ENCODE data around the gene TMEM131L.

The TMEM131L gene

DNA sequence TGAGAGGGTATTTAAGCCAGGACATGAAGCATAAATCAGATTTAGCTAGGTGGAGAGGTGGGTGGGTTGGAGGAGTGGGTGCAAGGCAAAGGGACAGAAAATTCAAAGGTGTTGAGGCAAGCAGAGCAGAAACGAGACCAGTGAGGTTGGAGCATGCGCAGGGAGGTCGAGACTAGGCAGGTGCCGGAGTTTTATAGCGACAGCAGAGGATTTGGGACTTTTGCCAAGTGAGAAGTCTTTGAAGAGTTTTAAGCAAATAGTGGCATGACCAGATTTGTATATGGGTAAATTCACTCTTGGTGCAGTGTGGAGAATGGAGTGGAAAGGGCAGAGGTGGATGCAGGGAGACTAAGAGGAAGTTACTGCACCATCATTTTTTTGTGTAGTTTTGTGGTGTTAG lies 110.9 kb downstream of the TMEM131L start:
- Histone ChIP-seq H3K9me3 (ENCODE audit: insufficient read depth, low read depth, low read length) (no peaks in the 10 kb centered on the region), H3K4me1 (ENCODE audit: insufficient read depth, low read length, poor library complexity, severe bottlenecking) (peaks cover 20% of the 10 kb centered on the region), H3K4me3 (ENCODE audit: low read length, poor library complexity, severe bottlenecking) (no peak overlapping the region), H3K9ac (ENCODE audit: low read depth, low read length, poor library complexity, severe bottlenecking) (no peak overlapping the region), H3K79me2 (ENCODE audit: insufficient read depth, low read length) (peaks cover 57% of the 10 kb centered on the region), H3F3A (ENCODE audit: low read depth) (no peaks in the 10 kb centered on the region), H3K27me3 (ENCODE audit: insufficient read depth, low read length, poor library complexity, severe bottlenecking) (no peaks in the 10 kb centered on the region), H3K9me2 (replicated peaks; ENCODE audit: low read depth, low read length) (no peaks in the 10 kb centered on the region), H4K20me1 (ENCODE audit: insufficient read depth, low read length, poor library complexity, severe bottlenecking) (peaks cover 25% of the 10 kb centered on the region), H3K4me2 (ENCODE audit: low read depth, low read length, poor library complexity, severe bottlenecking) (no peak overlapping the region), H3K36me3 (ENCODE audit: insufficient read depth, low read length) (peaks cover 43% of the 10 kb centered on the region; the same call in 1 of the 2 replicates), H2AFZ (ENCODE audit: low read length) (no peak overlapping the region)
- TF ChIP-seq, protein P1, sequence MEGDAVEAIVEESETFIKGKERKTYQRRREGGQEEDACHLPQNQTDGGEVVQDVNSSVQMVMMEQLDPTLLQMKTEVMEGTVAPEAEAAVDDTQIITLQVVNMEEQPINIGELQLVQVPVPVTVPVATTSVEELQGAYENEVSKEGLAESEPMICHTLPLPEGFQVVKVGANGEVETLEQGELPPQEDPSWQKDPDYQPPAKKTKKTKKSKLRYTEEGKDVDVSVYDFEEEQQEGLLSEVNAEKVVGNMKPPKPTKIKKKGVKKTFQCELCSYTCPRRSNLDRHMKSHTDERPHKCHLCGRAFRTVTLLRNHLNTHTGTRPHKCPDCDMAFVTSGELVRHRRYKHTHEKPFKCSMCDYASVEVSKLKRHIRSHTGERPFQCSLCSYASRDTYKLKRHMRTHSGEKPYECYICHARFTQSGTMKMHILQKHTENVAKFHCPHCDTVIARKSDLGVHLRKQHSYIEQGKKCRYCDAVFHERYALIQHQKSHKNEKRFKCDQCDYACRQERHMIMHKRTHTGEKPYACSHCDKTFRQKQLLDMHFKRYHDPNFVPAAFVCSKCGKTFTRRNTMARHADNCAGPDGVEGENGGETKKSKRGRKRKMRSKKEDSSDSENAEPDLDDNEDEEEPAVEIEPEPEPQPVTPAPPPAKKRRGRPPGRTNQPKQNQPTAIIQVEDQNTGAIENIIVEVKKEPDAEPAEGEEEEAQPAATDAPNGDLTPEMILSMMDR (conservative IDR thresholded peaks at IDR 0.05; ENCODE audit: low read length) = no peak
- no peak for TF ChIP-seq EZH2phosphoT487 (IDR thresholded peaks at IDR 0.05; ENCODE audit: borderline replicate concordance)

DNA sequence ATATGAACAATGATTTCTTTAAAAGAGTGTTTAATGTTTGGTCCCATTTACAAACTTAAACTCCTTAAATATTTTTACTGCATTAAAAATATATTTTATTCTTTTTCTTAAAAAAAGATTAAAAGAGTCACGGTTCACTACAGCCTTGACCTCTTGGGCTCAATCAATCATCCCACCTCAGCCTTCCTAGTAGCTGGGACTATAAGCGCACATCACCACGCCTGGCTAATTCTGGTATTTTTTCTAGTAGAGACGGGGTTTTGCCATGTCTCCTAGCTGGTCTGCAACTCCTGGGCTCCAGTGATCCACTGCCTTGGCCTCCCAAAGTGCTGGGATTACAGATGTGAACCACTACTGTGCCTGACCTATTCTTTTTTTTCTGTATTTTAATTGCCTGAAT lies 113.2 kb downstream of the TMEM131L start:
- Histone ChIP-seq H3K9me3 (ENCODE audit: insufficient read depth, low read depth, low read length) (no peaks in the 10 kb centered on the region), H3K36me3 (ENCODE audit: insufficient read depth, low read length) (peaks cover 54% of the 10 kb centered on the region), H3K4me1 (ENCODE audit: insufficient read depth, low read length, poor library complexity, severe bottlenecking) (peaks cover 7% of the 10 kb centered on the region), H2AFZ (ENCODE audit: low read length) (no peak overlapping the region), H3K4me2 (ENCODE audit: low read depth, low read length, poor library complexity, severe bottlenecking) (no peak overlapping the region), H4K20me1 (ENCODE audit: insufficient read depth, low read length, poor library complexity, severe bottlenecking) (peaks cover 15% of the 10 kb centered on the region), H3K9me2 (replicated peaks; ENCODE audit: low read depth, low read length) (no peaks in the 10 kb centered on the region), H3K9ac (ENCODE audit: low read depth, low read length, poor library complexity, severe bottlenecking) (no peak overlapping the region), H3K27me3 (ENCODE audit: insufficient read depth, low read length, poor library complexity, severe bottlenecking) (no peaks in the 10 kb centered on the region), H3F3A (ENCODE audit: low read depth) (no peaks in the 10 kb centered on the region), H3K79me2 (ENCODE audit: insufficient read depth, low read length) (peaks cover 46% of the 10 kb centered on the region), H3K4me3 (ENCODE audit: low read length, poor library complexity, severe bottlenecking) (no peak overlapping the region)
- TF ChIP-seq, protein P1 (conservative IDR thresholded peaks at IDR 0.05; ENCODE audit: low read length) = no peak
- no peak for TF ChIP-seq EZH2phosphoT487 (IDR thresholded peaks at IDR 0.05; ENCODE audit: borderline replicate concordance)

DNA sequence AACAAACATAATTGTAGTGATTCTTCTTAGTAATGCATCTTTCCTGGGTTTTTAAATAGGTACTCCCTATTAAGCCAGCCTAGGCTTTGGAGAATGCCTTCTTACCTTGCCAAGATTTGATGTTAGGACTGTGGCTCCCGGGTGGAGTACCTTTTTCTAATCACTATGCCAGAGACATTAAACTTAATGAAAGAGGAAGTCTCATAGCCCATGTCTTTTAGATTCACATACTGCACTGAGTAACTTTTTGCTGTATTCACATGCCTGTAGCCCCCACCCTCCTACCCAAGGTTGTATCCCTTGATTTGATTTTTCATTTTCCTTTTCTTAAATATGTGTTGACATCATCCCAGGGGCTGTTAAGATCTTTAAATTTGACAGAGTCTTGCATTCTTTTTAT lies 113.7 kb downstream of the TMEM131L start:
- peaks cover 43% of the 10 kb centered on the region for H3K79me2 ChIP-seq (ENCODE audit: insufficient read depth, low read length)
- H3K36me3 ChIP-seq (ENCODE audit: insufficient read depth, low read length) = peaks cover 59% of the 10 kb centered on the region
- no peak for TF ChIP-seq EZH2phosphoT487 (IDR thresholded peaks at IDR 0.05; ENCODE audit: borderline replicate concordance)
- TF ChIP-seq, protein P1 (conservative IDR thresholded peaks at IDR 0.05; ENCODE audit: low read length) = no peak
- H3K9ac ChIP-seq (ENCODE audit: low read depth, low read length, poor library complexity, severe bottlenecking) = no peak overlapping the region
- no peaks in the 10 kb centered on the region for H3K9me3 ChIP-seq (ENCODE audit: insufficient read depth, low read depth, low read length)
- peaks cover 10% of the 10 kb centered on the region for H4K20me1 ChIP-seq (ENCODE audit: insufficient read depth, low read length, poor library complexity, severe bottlenecking)
- H3K4me1 ChIP-seq (ENCODE audit: insufficient read depth, low read length, poor library complexity, severe bottlenecking) = peaks cover 2% of the 10 kb centered on the region
- no peaks in the 10 kb centered on the region for H3K27me3 ChIP-seq (ENCODE audit: insufficient read depth, low read length, poor library complexity, severe bottlenecking)
- no peak overlapping the region for H2AFZ ChIP-seq (ENCODE audit: low read length)
- H3K4me3 ChIP-seq (ENCODE audit: low read length, poor library complexity, severe bottlenecking) = no peak overlapping the region
- no peak overlapping the region for H3K4me2 ChIP-seq (ENCODE audit: low read depth, low read length, poor library complexity, severe bottlenecking)
- no peaks in the 10 kb centered on the region for H3F3A ChIP-seq (ENCODE audit: low read depth)
- H3K9me2 ChIP-seq (replicated peaks; ENCODE audit: low read depth, low read length) = no peaks in the 10 kb centered on the region
